Calu3 (cell line): ENCODE results near the gene HRH1. TPM values are rescaled to one million over a fixed set of nuclear protein-coding genes. Genes with fewer than 3 reads are reported as not detected.

Experiments
- BruUV-seq: library from RNA; stranded (reverse); fragments of 400-500 nt; replicated peaks from 2 replicates; lab custom pipeline; 2021; lab: Mats Ljungman, UMichigan
- CTCF ChIA-PET: fragments of 300-600 bp; sonication (Branson Sonifier 250); formaldehyde crosslinking; loops from one replicate; lab custom pipeline; 2022; ENCODE audit warnings: antibody characterized with exemption; lab: Charles Lee
- DNase-seq: peaks from one replicate; pipeline ENCODE4 v3.0.0; 2022
- H3K27ac Mint-ChIP-seq: one replicate; pipeline ENCODE4 v1.8.0; 2022; ENCODE audit warnings: mixed read lengths; ENCODE audit not compliant: unreplicated experiment
- H3K27me3 Mint-ChIP-seq: one replicate; pipeline ENCODE4 v1.8.0; 2022; ENCODE audit warnings: mixed read lengths; ENCODE audit not compliant: unreplicated experiment
- H3K36me3 Mint-ChIP-seq: one replicate; pipeline ENCODE4 v1.8.0; 2022; ENCODE audit warnings: mild to moderate bottlenecking, moderate library complexity, mixed read lengths; ENCODE audit not compliant: insufficient read depth, unreplicated experiment
- H3K4me1 Mint-ChIP-seq: one replicate; pipeline ENCODE4 v1.8.0; 2022; ENCODE audit warnings: mild to moderate bottlenecking, low read depth, mixed read lengths; ENCODE audit not compliant: unreplicated experiment
- H3K4me3 Mint-ChIP-seq: one replicate; pipeline ENCODE4 v1.8.0; 2022; ENCODE audit warnings: mild to moderate bottlenecking, low read depth, moderate library complexity, mixed read lengths; ENCODE audit not compliant: unreplicated experiment
- H3K9me3 Mint-ChIP-seq: one replicate; pipeline ENCODE4 v1.8.0; 2022; ENCODE audit warnings: low read depth, mixed read lengths; ENCODE audit not compliant: unreplicated experiment
- CTCF ChIP-seq: fragments of 200-600 bp; IDR thresholded peaks from one replicate; pipeline ENCODE4 v1.8.0; 2022; ENCODE audit warnings: antibody characterized with exemption; ENCODE audit not compliant: unreplicated experiment
- intact Hi-C: fragments of 100-400 bp; cut with micrococcal nuclease; formaldehyde crosslinking; loops from one replicate; pipeline ENCODE4 v1.10.0; 2022; ENCODE audit not compliant: unreplicated experiment
- total RNA-seq: library from RNA; stranded (reverse); gene quantifications from 2 replicates; pipeline ENCODE4 v1.2.3, GENCODE V29; 2022

HRH1 gene
- total RNA-seq, 1 experiment from 2014 or later = 9.1 TPM

DNA sequence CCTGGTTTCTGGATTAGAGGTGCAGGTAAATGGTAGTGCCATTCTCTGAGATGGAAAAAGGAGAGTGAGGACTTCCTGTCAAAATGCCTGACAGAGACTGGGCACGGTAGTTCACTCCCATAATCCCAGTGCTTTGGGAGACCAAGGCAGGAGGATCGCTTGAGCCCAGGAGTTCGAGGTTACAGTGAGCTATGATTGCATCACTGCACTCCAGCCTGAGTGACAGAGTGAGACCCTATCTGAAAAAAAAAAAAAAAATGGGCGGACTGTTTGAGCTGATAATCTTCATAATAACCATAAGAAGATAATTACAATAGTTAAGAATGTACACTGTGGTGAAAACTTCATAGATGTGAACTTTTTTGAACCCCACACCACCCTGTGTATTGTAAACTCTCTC, 44.2 kb downstream of the HRH1 start:
- BruUV-seq = no TSS peak
- CTCF ChIA-PET = interaction anchor here (0.6 kb wide), 1 partner anchor 285 kb away, joined by 4 read pairs; no protein-coding TSS in a partner anchor
- Mint-ChIP-seq H3K27ac (no peak overlapping the region), H3K4me3 (no peak overlapping the region), H3K9me3 (no peaks in the 10 kb centered on the region), H3K4me1 (peaks cover 20% of the 10 kb centered on the region), H3K36me3 (peaks cover 15% of the 10 kb centered on the region), H3K27me3 (no peaks in the 10 kb centered on the region)
- intact Hi-C loops = no loop called here
- no peak for DNase-seq
- TF ChIP-seq CTCF = no peak

- H3K4me3 Mint-ChIP-seq = no peak overlapping the region
- H3K9me3 Mint-ChIP-seq = no peaks in the 10 kb centered on the region
- H3K27ac Mint-ChIP-seq = no peak overlapping the region
- H3K4me1 Mint-ChIP-seq = peaks cover 20% of the 10 kb centered on the region
- peaks cover 15% of the 10 kb centered on the region for H3K36me3 Mint-ChIP-seq
- no TSS peak for BruUV-seq
- CTCF ChIA-PET = no interaction called here
- intact Hi-C loops = loop anchor here (10.0 kb wide), 1 partner anchor 135 kb away; no protein-coding TSS in a partner anchor
- H3K27me3 Mint-ChIP-seq = no peaks in the 10 kb centered on the region
- TF ChIP-seq CTCF = no peak
- no peak for DNase-seq
Observed at GRCh38 chr3:11199902-11200845, 45.9 kb downstream of the HRH1 start.

DNA sequence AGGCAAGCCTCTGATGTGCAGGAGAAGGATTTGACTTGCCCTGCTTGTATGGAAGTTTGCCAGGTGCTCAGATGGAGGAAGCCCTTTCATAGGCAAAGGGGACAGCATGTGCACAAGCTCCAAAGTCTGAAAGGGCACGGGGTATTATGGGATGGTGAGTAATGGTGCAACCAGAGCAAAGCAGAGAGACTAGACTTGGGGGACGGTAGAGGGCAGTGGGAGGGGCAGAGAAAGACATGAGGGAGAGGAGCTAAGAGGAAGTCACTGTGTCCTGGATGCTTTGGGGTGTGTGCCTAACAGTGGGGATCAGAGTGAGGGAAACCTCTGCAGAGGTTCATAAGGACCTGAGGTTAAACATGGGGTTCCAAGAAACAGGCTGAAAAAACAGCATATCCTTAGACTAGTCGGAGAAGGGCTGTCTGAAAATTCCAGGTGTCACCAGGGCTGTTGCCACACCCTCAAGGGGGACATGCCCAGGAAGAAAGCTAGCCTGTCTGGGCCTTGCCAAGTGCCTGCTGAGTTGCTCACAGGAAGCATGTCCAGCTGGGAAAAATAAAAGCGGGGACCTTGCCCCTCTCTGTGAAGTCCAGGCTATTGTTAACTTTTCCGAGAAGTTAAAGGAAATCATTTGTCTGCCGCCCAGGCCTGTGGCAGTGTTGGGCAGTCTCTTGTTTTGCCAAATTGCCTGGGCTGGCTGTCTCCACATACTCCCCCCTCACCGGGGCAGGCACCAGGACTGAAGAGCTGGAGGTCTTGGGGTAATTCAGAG, 47.1 kb downstream of the HRH1 start:
- Mint-ChIP-seq H3K36me3 (peaks cover 16% of the 10 kb centered on the region), H3K4me3 (no peak overlapping the region), H3K27ac (peak overlapping the region; percentile 46), H3K27me3 (no peaks in the 10 kb centered on the region), H3K9me3 (no peaks in the 10 kb centered on the region), H3K4me1 (peaks cover 14% of the 10 kb centered on the region)
- CTCF ChIA-PET = interaction anchor here (1.2 kb wide), 1 partner anchor 24 kb away, joined by 4 read pairs; no protein-coding TSS in a partner anchor
- DNase-seq = peak; percentile 40
- no peak for TF ChIP-seq CTCF
- intact Hi-C loops = loop anchor here (10.0 kb wide), 1 partner anchor 137 kb away; no protein-coding TSS in a partner anchor
- BruUV-seq = no TSS peak

GRCh38 chr3:11203961-11204360, 49.7 kb downstream of the HRH1 start:
- TF ChIP-seq CTCF = no peak
- H3K36me3 Mint-ChIP-seq = peaks cover 22% of the 10 kb centered on the region
- intact Hi-C loops = loop anchor here (10.0 kb wide), 1 partner anchor 139 kb away; no protein-coding TSS in a partner anchor
- H3K9me3 Mint-ChIP-seq = no peaks in the 10 kb centered on the region
- DNase-seq = no peak
- no TSS peak for BruUV-seq
- no peaks in the 10 kb centered on the region for H3K27me3 Mint-ChIP-seq
- peaks cover 13% of the 10 kb centered on the region for H3K4me1 Mint-ChIP-seq
- H3K4me3 Mint-ChIP-seq = no peak overlapping the region
- CTCF ChIA-PET = no interaction called here
- no peak overlapping the region for H3K27ac Mint-ChIP-seq
